Smooth muscle cell (in vitro differentiated cells): Measurements from ENCODE around the gene ATP1A1. TPM values are rescaled to one million over a fixed set of nuclear protein-coding genes. Genes with fewer than 3 reads are reported as not detected.

ENCODE experiments used
- DNase-seq: peaks from one replicate; lab custom pipeline; 2025; ENCODE audit not compliant: unreplicated experiment; lab: John Stamatoyannopoulos, UW
- H2AFZ ChIP-seq: fragments of 200-600 bp; sonication (generic); 2 replicates; pipeline ENCODE4 v1.6.0; 2016; ENCODE audit warnings: antibody characterized with exemption, low read depth, mild to moderate bottlenecking
- H3F3A ChIP-seq: fragments of 200-600 bp; sonication (generic); 2 replicates; pipeline ENCODE4 v1.6.0; 2017; ENCODE audit warnings: antibody characterized with exemption, low read depth
- H3K27ac ChIP-seq: fragments of 200-600 bp; sonication (generic); 2 replicates; pipeline ENCODE4 v1.5.1; 2016; ENCODE audit warnings: low read depth, mild to moderate bottlenecking
- H3K27me3 ChIP-seq: fragments of 200-600 bp; sonication (generic); 2 replicates; pipeline ENCODE4 v1.6.1; 2016; ENCODE audit warnings: low read depth, mild to moderate bottlenecking
- H3K36me3 ChIP-seq: fragments of 200-600 bp; sonication (generic); 2 replicates; pipeline ENCODE4 v1.5.1; 2016; ENCODE audit warnings: low read depth
- H3K4me1 ChIP-seq: fragments of 200-600 bp; sonication (generic); 2 replicates; pipeline ENCODE4 v1.5.1; 2016; ENCODE audit warnings: low read depth
- H3K4me2 ChIP-seq: fragments of 200-600 bp; sonication (generic); 2 replicates; pipeline ENCODE4 v1.6.0; 2016; ENCODE audit warnings: mild to moderate bottlenecking
- H3K4me3 ChIP-seq: fragments of 200-600 bp; sonication (generic); 2 replicates; pipeline ENCODE4 v1.5.1; 2016; ENCODE audit warnings: mild to moderate bottlenecking
- H3K79me2 ChIP-seq: fragments of 200-600 bp; sonication (generic); 2 replicates; pipeline ENCODE4 v1.6.0; 2016; ENCODE audit warnings: low read depth, mild to moderate bottlenecking
- H3K9ac ChIP-seq: fragments of 200-600 bp; sonication (generic); 2 replicates; pipeline ENCODE4 v1.6.0; 2016; ENCODE audit warnings: low read depth
- H3K9me3 ChIP-seq: fragments of 200-600 bp; sonication (generic); replicated peaks from 2 replicates; pipeline ENCODE4 v1.5.1; 2016; ENCODE audit warnings: low read depth
- H4K20me1 ChIP-seq: fragments of 200-600 bp; sonication (generic); 2 replicates; pipeline ENCODE4 v1.6.0; 2016; ENCODE audit warnings: low read depth
- CTCF ChIP-seq: fragments of 200-600 bp; sonication (generic); IDR thresholded peaks from 2 replicates; pipeline ENCODE4 v1.5.1; 2017; ENCODE audit warnings: borderline replicate concordance, mild to moderate bottlenecking, antibody characterized with exemption; ENCODE audit not compliant: insufficient read depth, poor library complexity, severe bottlenecking
- WGBS: methylation state at CpG from one replicate; pipeline ENCODE4 v1.1.7; 2016; ENCODE audit warnings: low lambda C conversion rate; 5-methylcytosine and 5-hydroxymethylcytosine counted together
- polyA plus RNA-seq: library from polyadenylated mRNA; unstranded; fragments of >200 nt; fragmentation: Nextera tagmentation; extraction: Ambion mirVana; gene quantifications from 2 replicates; pipeline ENCODE4 v1.2.1, GENCODE V29; 2016
- total RNA-seq: library from RNA; depleted of rRNA; stranded (reverse); fragments of >200 nt; gene quantifications from 2 replicates; pipeline ENCODE4 v1.2.3, GENCODE V29; 2014

Gene ATP1A1
- total and polyA plus RNA-seq, 2 experiments from 2014 or later: 75.7 to 104 TPM

GRCh38 chr1:116417678-116418077 lies 44.6 kb downstream of the ATP1A1 start:
- H3K9me3 ChIP-seq: no peaks in the 10 kb centered on the region
- H3K27me3 ChIP-seq: no peaks in the 10 kb centered on the region
- H3K36me3 ChIP-seq: no peaks in the 10 kb centered on the region
- no peaks in the 10 kb centered on the region for H3K79me2 ChIP-seq
- H3K27ac ChIP-seq: no peak overlapping the region
- H3K4me1 ChIP-seq: peaks cover 24% of the 10 kb centered on the region
- no peaks in the 10 kb centered on the region for H4K20me1 ChIP-seq
- 84% methylated on average over 6 of the region's 6 CpGs for WGBS
- peak overlapping the region; percentile 93 for H2AFZ ChIP-seq
- H3K4me2 ChIP-seq: peak overlapping the region; percentile 82
- no peak for TF ChIP-seq CTCF
- no peak for DNase-seq
- H3K4me3 ChIP-seq: peak overlapping the region; percentile 55
- no peaks in the 10 kb centered on the region for H3F3A ChIP-seq
- peak overlapping the region; percentile 70 for H3K9ac ChIP-seq

DNA sequence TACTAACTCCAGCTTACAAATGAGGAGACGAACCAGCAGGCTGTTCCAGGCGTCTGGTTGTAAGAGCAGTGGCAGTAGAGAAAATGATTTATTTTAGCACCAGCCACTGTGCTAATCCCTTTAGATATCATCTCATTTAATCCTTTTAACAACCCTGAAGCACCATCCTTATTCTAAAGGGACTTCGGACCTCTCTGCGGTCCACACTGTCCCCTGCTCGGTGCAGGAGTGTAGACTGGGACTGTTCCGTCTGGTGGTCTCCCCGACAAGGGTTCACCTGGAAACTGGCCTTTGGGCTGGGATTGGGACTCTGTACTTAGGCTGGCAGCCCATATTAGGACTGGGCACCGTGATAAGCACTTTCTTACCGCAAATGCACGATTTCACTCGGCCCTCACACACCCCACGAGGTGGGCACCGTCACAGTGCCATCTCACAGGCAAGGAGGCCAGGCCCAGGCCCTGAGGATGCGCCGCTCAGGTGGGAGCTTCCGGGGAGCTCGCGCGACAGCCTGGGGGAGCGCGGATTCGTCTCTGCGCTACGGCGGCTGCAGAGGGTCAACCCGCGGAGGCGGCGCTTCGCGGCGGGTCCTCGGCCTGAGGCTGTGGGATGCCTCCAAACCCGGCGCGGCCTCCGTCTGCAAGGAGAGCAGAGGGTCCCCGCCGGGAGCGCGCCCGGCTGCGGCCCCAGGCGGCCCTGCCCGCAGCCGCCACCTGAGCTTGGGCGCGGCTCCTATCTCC lies 45.2 kb downstream of the ATP1A1 start:
- peak; percentile 13 for DNase-seq
- Histone ChIP-seq H3K9ac (peak overlapping the region; percentile 70), H3K4me3 (peak overlapping the region; percentile 55), H2AFZ (peak overlapping the region; percentile 93), H3K4me2 (peak overlapping the region; percentile 82), H4K20me1 (no peaks in the 10 kb centered on the region), H3K27ac (no peak overlapping the region), H3K4me1 (peaks cover 24% of the 10 kb centered on the region), H3K9me3 (no peaks in the 10 kb centered on the region), H3K36me3 (no peaks in the 10 kb centered on the region), H3K79me2 (no peaks in the 10 kb centered on the region), H3K27me3 (no peaks in the 10 kb centered on the region), H3F3A (no peaks in the 10 kb centered on the region)
- TF ChIP-seq CTCF: no peak
- WGBS: 1% methylated on average over 48 of the region's 48 CpGs

DNA sequence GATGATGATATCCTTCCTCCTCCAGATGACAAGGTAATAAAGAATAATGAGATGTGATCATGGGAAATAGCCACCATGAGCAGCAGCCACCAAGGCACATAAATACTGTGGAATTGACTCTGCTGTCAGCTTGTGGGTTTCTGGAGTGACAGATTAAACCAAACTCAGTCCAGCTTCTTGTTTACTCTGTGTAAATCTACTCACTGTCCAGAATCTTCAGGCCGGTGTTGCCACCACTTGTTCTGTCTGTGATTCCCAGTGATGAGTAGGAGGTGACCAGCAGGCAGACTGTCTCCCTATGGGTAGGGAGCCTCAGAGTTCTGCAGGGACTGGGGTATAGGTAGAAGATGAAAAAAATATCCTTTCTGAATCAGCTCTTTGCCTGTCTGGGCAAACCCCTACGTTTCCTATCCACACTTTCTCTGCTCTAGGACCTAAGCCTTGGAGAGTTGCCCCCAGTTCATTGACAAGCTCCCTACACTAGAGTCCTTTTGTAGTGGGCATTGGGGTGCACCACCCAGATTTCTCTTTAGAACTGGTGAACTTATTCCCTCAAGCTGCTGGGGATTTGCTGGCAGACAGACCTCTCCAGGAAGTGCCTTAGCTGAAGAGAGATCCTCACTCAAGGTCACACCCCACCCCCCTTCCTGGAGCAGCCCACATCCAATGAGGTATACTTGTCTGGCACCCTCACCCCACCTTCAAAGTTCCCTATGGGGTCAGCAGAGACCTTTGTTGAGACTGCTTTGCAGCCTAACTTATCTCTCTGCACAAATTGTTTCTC lies 47.6 kb downstream of the ATP1A1 start:
- 57% methylated on average over 2 of the region's 2 CpGs for WGBS
- DNase-seq: no peak
- no peak for TF ChIP-seq CTCF
- Histone ChIP-seq H4K20me1 (no peaks in the 10 kb centered on the region), H3K4me1 (peaks cover 17% of the 10 kb centered on the region), H3K4me3 (no peak overlapping the region), H3K27ac (no peak overlapping the region), H3K79me2 (no peaks in the 10 kb centered on the region), H3K36me3 (no peaks in the 10 kb centered on the region), H3K27me3 (peaks cover 4% of the 10 kb centered on the region), H3K9me3 (no peaks in the 10 kb centered on the region), H3F3A (no peaks in the 10 kb centered on the region), H3K9ac (no peak overlapping the region), H3K4me2 (no peak overlapping the region), H2AFZ (peak overlapping the region; percentile 10)
